ENCODE measurements around the gene SLC13A3.

- no peak for TF ChIP-seq CTCF (IDR thresholded peaks at IDR 0.05; ENCODE audit: low read depth, low read length)
- TF ChIP-seq MAX (IDR thresholded peaks at IDR 0.05; ENCODE audit: low read depth, low read length) = no peak
Observed at GRCh38 chr20:46606817-46607190, 44.5 kb downstream of the SLC13A3 start.

Measured in NB4 (cell line).